ENCODE data around the gene DHRS4L2.

DNA sequence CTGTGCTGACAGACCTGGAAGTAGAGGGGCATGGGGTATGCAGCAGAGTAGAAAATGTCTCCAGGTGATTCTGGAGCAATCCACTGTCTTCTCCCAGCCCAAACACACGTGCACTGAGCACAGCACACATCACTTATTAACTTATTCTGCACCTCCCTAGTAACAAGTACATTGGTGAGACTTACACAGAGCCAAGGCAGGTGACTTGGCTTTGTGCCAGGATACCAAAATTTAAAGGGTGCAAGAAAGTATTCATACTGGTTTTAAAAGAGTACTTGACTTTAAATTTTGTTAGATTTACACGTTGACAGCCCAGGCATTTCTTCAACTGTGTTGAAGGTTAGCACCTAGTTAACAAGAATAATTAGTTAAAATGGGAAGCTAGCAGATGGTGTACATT, 52.0 kb downstream of the DHRS4L2 start:
- TF ChIP-seq, protein P1, sequence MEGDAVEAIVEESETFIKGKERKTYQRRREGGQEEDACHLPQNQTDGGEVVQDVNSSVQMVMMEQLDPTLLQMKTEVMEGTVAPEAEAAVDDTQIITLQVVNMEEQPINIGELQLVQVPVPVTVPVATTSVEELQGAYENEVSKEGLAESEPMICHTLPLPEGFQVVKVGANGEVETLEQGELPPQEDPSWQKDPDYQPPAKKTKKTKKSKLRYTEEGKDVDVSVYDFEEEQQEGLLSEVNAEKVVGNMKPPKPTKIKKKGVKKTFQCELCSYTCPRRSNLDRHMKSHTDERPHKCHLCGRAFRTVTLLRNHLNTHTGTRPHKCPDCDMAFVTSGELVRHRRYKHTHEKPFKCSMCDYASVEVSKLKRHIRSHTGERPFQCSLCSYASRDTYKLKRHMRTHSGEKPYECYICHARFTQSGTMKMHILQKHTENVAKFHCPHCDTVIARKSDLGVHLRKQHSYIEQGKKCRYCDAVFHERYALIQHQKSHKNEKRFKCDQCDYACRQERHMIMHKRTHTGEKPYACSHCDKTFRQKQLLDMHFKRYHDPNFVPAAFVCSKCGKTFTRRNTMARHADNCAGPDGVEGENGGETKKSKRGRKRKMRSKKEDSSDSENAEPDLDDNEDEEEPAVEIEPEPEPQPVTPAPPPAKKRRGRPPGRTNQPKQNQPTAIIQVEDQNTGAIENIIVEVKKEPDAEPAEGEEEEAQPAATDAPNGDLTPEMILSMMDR (IDR thresholded peaks at IDR 0.05): no peak
- TF ChIP-seq EP300 (IDR thresholded peaks at IDR 0.05) (no peak), POLR2A (IDR thresholded peaks at IDR 0.05) (no peak)

Measured in sigmoid colon (tissue), 4 donors.